H1 (cell line): ENCODE results near the gene MSI2. TPM values are rescaled to one million over a fixed set of nuclear protein-coding genes. Genes with fewer than 3 reads are reported as not detected.

ENCODE experiments used
- CTCF ChIA-PET: fragments of 300-600 bp; sonication (Branson Sonifier 250); formaldehyde crosslinking; loops from one replicate; lab custom pipeline; 2021; ENCODE audit not compliant: partially characterized antibody; lab: Charles Lee
- POLR2A ChIA-PET: fragments of 300-600 bp; sonication (Branson Sonifier 250); formaldehyde crosslinking; loops from one replicate; lab custom pipeline; 2021; ENCODE audit warnings: inconsistent platforms; ENCODE audit not compliant: partially characterized antibody; lab: Charles Lee
- DNase-seq, 2 experiments: peaks; one replicate each; pipeline versions ENCODE4 v3.0.0 to v3.0.0-alpha.2; 2010 to 2022; ENCODE audit warnings: low spot score in 2 of 2, low read depth in 1 of 2, mixed read lengths in 1 of 2
- FAIRE-seq: peaks from 2 replicates; lab custom pipeline; 2011; peaks lifted over from hg19 to GRCh38; lab: Jason Lieb, UNC
- H2AFZ ChIP-seq: 2 replicates; pipeline ENCODE4 v1.8.1; 2012; ENCODE audit warnings: low read length, inconsistent platforms
- H2AK5ac ChIP-seq: 2 replicates; pipeline ENCODE4 v1.6.1; 2013; ENCODE audit warnings: low read depth, low read length
- H2BK120ac ChIP-seq: replicated peaks from 2 replicates; pipeline ENCODE3; 2013; ENCODE audit warnings: low read depth, low read length, inconsistent platforms
- H2BK12ac ChIP-seq: 2 replicates; pipeline ENCODE4 v1.6.1; 2013; ENCODE audit warnings: low read depth, low read length
- H2BK15ac ChIP-seq: 2 replicates; pipeline ENCODE4 v1.6.1; 2013; ENCODE audit warnings: low read length
- H2BK20ac ChIP-seq: 2 replicates; pipeline ENCODE4 v1.6.1; 2013; ENCODE audit warnings: low read length
- H2BK5ac ChIP-seq: 2 replicates; pipeline ENCODE4 v1.6.1; 2013; ENCODE audit warnings: low read depth, low read length
- H3K14ac ChIP-seq: 2 replicates; pipeline ENCODE4 v1.6.1; 2013; ENCODE audit warnings: inconsistent platforms; ENCODE audit not compliant: insufficient read length
- H3K18ac ChIP-seq: 2 replicates; pipeline ENCODE4 v1.6.1; 2013; ENCODE audit warnings: low read length; ENCODE audit errors: extremely low read depth
- H3K23ac ChIP-seq: 2 replicates; pipeline ENCODE4 v1.6.1; 2013; ENCODE audit warnings: inconsistent platforms; ENCODE audit not compliant: insufficient read length
- H3K23me2 ChIP-seq: 2 replicates; pipeline ENCODE4 v1.6.1; 2013; ENCODE audit warnings: low read depth, low read length
- H3K27ac ChIP-seq: 2 replicates; pipeline ENCODE4 v1.6.1; 2011; ENCODE audit warnings: low read depth, low read length, inconsistent platforms
- H3K27me3 ChIP-seq, 4 experiments: replicated peaks in 1 of 4; 1 replicate in 1 of 4; 2 replicates in 3 of 4; pipeline versions ENCODE4 v1.6.1 to v1.8.1; 2011 to 2013; ENCODE audit warnings: low read length in 3 of 4, mild to moderate bottlenecking in 3 of 4, inconsistent platforms in 2 of 4, mixed read lengths in 2 of 4, moderate library complexity in 1 of 4; ENCODE audit not compliant: control insufficient read depth in 3 of 4, insufficient read depth in 3 of 4; ENCODE audit errors: extremely low read depth in 1 of 4
- H3K36me3 ChIP-seq, 4 experiments: 2 replicates each; pipeline versions ENCODE4 v1.6.1 to v1.8.1; 2011 to 2013; ENCODE audit warnings: mild to moderate bottlenecking in 4 of 4, low read length in 3 of 4, moderate library complexity in 2 of 4, control low read depth in 1 of 4, inconsistent platforms in 1 of 4; ENCODE audit not compliant: insufficient read depth in 4 of 4, control insufficient read depth in 2 of 4
- H3K4ac ChIP-seq: replicated peaks from 2 replicates; pipeline ENCODE3; 2013; ENCODE audit warnings: low read length, low read depth, mixed read lengths, inconsistent platforms; ENCODE audit not compliant: insufficient read length
- H3K4me1 ChIP-seq, 4 experiments: replicated peaks in 1 of 4; 1 replicate in 1 of 4; 2 replicates in 3 of 4; pipeline versions ENCODE4 v1.6.1 to v1.8.1; 2011 to 2013; ENCODE audit warnings: low read length in 3 of 4, inconsistent platforms in 2 of 4, mixed read lengths in 1 of 4; ENCODE audit not compliant: insufficient read depth in 4 of 4, control insufficient read depth in 3 of 4
- H3K4me2 ChIP-seq, 2 experiments: 2 replicates each; pipeline versions ENCODE4 v1.6.1 to v1.8.1; 2011 to 2013; ENCODE audit warnings: low read depth in 2 of 2, low read length in 2 of 2, control low read depth in 1 of 2, inconsistent platforms in 1 of 2, mild to moderate bottlenecking in 1 of 2; ENCODE audit not compliant: insufficient read depth in 1 of 2
- H3K4me3 ChIP-seq, 4 experiments: fragments of 200-600, 300-600 bp in 1 of 4; sonication (generic), shearing (Covaris generic), sonication (Bioruptor Twin) in 1 of 4; 2 replicates each; pipeline versions ENCODE4 v1.5.1 to v1.8.1; 2011 to 2016; ENCODE audit warnings: low read length in 4 of 4, low read depth in 3 of 4, control low read depth in 2 of 4, inconsistent platforms in 2 of 4, mild to moderate bottlenecking in 2 of 4, mixed read lengths in 1 of 4, moderate library complexity in 1 of 4; ENCODE audit not compliant: insufficient read depth in 2 of 4; ENCODE audit errors: extremely low read depth in 1 of 4
- H3K56ac ChIP-seq: replicated peaks from 2 replicates; pipeline ENCODE3; 2013; ENCODE audit warnings: low read depth, mild to moderate bottlenecking, mixed read lengths, low read length, inconsistent platforms; ENCODE audit not compliant: insufficient read length
- H3K79me1 ChIP-seq: 2 replicates; pipeline ENCODE4 v1.6.1; 2013; ENCODE audit warnings: low read depth, low read length, control low read depth
- H3K79me2 ChIP-seq, 2 experiments: 2 replicates each; pipeline versions ENCODE4 v1.6.1 to v1.8.1; 2012 to 2013; ENCODE audit warnings: low read length in 2 of 2, mild to moderate bottlenecking in 2 of 2, inconsistent platforms in 1 of 2; ENCODE audit not compliant: insufficient read depth in 2 of 2, control insufficient read depth in 1 of 2
- H3K9ac ChIP-seq, 4 experiments: replicated peaks in 1 of 4; 1 replicate in 1 of 4; 2 replicates in 3 of 4; pipeline versions ENCODE4 v1.6.1 to v1.8.1; 2011 to 2013; ENCODE audit warnings: low read depth in 3 of 4, low read length in 3 of 4, control low read depth in 2 of 4, mild to moderate bottlenecking in 2 of 4, moderate library complexity in 2 of 4, inconsistent platforms in 1 of 4; ENCODE audit errors: extremely low read depth in 1 of 4
- H3K9me3 ChIP-seq, 2 experiments: 2 replicates each; pipeline versions ENCODE4 v1.6.1 to v1.8.1; 2012 to 2013; ENCODE audit warnings: mild to moderate bottlenecking in 2 of 2, moderate library complexity in 2 of 2, control low read depth in 1 of 2, inconsistent platforms in 1 of 2, low read depth in 1 of 2, low read length in 1 of 2, mixed read lengths in 1 of 2; ENCODE audit not compliant: insufficient read depth in 2 of 2
- H4K20me1 ChIP-seq, 2 experiments: replicated peaks in 1 of 2; 2 replicates each; pipeline versions ENCODE3 to v1.8.1; 2011 to 2013; ENCODE audit warnings: inconsistent platforms in 2 of 2, low read length in 2 of 2, mild to moderate bottlenecking in 1 of 2; ENCODE audit not compliant: insufficient read depth in 2 of 2, control insufficient read depth in 1 of 2
- H4K5ac ChIP-seq: 2 replicates; pipeline ENCODE4 v1.6.1; 2013; ENCODE audit warnings: low read length, low read depth, mixed read lengths, inconsistent platforms; ENCODE audit not compliant: insufficient read length
- H4K8ac ChIP-seq: 2 replicates; pipeline ENCODE4 v1.8.0; 2013; ENCODE audit warnings: mild to moderate bottlenecking, moderate library complexity, low read length, inconsistent platforms; ENCODE audit not compliant: insufficient read depth; ENCODE audit errors: extremely low read depth
- H4K91ac ChIP-seq: replicated peaks from 2 replicates; pipeline ENCODE3; 2013; ENCODE audit warnings: low read length, mixed read lengths, inconsistent platforms; ENCODE audit not compliant: insufficient read length
- ATF3 ChIP-seq: IDR thresholded peaks from 2 replicates; pipeline ENCODE4 v1.6.1; 2011; ENCODE audit warnings: low read depth, mild to moderate bottlenecking, low read length; ENCODE audit not compliant: insufficient read depth
- CTCF ChIP-seq, 3 experiments: IDR thresholded peaks; 1 replicate in 2 of 3; 2 replicates in 1 of 3; pipeline versions ENCODE4 v1.5.1 to v1.6.1; 2011; ENCODE audit warnings: low read length in 3 of 3, mild to moderate bottlenecking in 3 of 3, inconsistent platforms in 2 of 3, low read depth in 1 of 3, moderate library complexity in 1 of 3; ENCODE audit not compliant: insufficient read depth in 1 of 3; ENCODE audit errors: control extremely low read depth in 1 of 3
- EZH2 ChIP-seq: fragments of 200-600 bp; sonication (generic); IDR thresholded peaks from 2 replicates; pipeline ENCODE4 v1.7.1; 2012; ENCODE audit warnings: low read depth, mild to moderate bottlenecking, moderate library complexity, low read length, inconsistent platforms; ENCODE audit not compliant: severe bottlenecking
- PHF8 ChIP-seq: fragments of 200-600 bp; sonication (generic); conservative IDR thresholded peaks from 2 replicates; pipeline ENCODE4 v1.7.1; 2012; ENCODE audit warnings: low read depth, mild to moderate bottlenecking, inconsistent platforms, low read length, moderate library complexity
- TAF7 ChIP-seq: optimal IDR thresholded peaks from 2 replicates; pipeline ENCODE3; 2011; ENCODE audit warnings: low read depth, mild to moderate bottlenecking, inconsistent platforms, low read length, moderate library complexity, borderline replicate concordance
- WGBS, 2 experiments: shearing (Covaris generic) in 1 of 2; methylation state at CpG; one replicate each; pipeline versions ENCODE4 v1.1.6 to v1.1.7; 2013 to 2015; ENCODE audit warnings: low lambda C conversion rate in 2 of 2, mixed read lengths in 2 of 2, inconsistent platforms in 1 of 2, low coverage in 1 of 2, missing lambda C conversion rate in 1 of 2; ENCODE audit not compliant: insufficient replicate concordance in 2 of 2, insufficient coverage in 1 of 2, insufficient read length in 1 of 2; ENCODE audit errors: extremely low coverage in 1 of 2, missing lambda C conversion rate in 1 of 2; 5-methylcytosine and 5-hydroxymethylcytosine counted together
- polyA plus RNA-seq, 7 experiments: library from polyadenylated mRNA; depleted of rRNA in 3 of 7; stranded (reverse) in 5 of 7; unstranded in 2 of 7; fragments of >200 nt in 5 of 7; fragments of 200-250 nt in 2 of 7; gene quantifications; 1 replicate in 5 of 7; 2 replicates in 1 of 7; 4 replicates in 1 of 7; pipeline versions ENCODE4 v1.2.1 to v1.2.3, GENCODE V29; 2011 to 2013; ENCODE audit warnings: missing spikeins in 2 of 7, mixed read lengths in 2 of 7
- total RNA-seq: library from RNA; stranded (reverse); fragmentation: NEBNext Ultra II Directional; extraction: Animal tissue kit (Norgen Biotek cat#: 25700); gene quantifications from 2 replicates; pipeline ENCODE4 v1.2.1, GENCODE V29; 2021

MSI2 gene
- total and polyA plus RNA-seq, 2 of the 8 experiments (the other 6 are each of a cell fraction or from before 2014, with no cell fraction given) = 36.7 to 80.6 TPM

- H3K27ac ChIP-seq = no peak overlapping the region
- no peak for DNase-seq
- CTCF ChIA-PET = interaction anchor here (0.6 to 9.7 kb wide), 9 partner anchors 13 to 296 kb away, joined by 3 to 98 read pairs (median 4); no protein-coding TSS in a partner anchor
These were observed 282.6 kb downstream of the MSI2 start for GRCh38 chr17:57538736-57539456.

More at GRCh38 chr17:57538736-57539456, 282.6 kb downstream of the MSI2 start:
- no peaks in the 10 kb centered on the region; a peak in 1 of 4 replicates for H3K79me2 ChIP-seq
- no peak overlapping the region for H2BK5ac ChIP-seq
- H3K4me2 ChIP-seq = no peak overlapping the region
- no peak overlapping the region for H2BK12ac ChIP-seq
- POLR2A ChIA-PET = interaction anchor here (0.9 to 1.8 kb wide), 2 partner anchors 12 to 61 kb away, joined by 3 to 5 read pairs; no protein-coding TSS in a partner anchor
- H3K9ac ChIP-seq = no peak overlapping the region
- H4K20me1 ChIP-seq = peaks cover 0 to 3% of the 10 kb centered on the region in 2 experiments
- no peak overlapping the region for H3K18ac ChIP-seq
- H3K56ac ChIP-seq = no peak overlapping the region
- no peak overlapping the region for H2BK15ac ChIP-seq
- no peaks in the 10 kb centered on the region for H3K27me3 ChIP-seq
- no peak overlapping the region for H3K4ac ChIP-seq
- no peak for FAIRE-seq
- no peak overlapping the region for H3K4me3 ChIP-seq
- H3K36me3 ChIP-seq = no peaks in the 10 kb centered on the region
- no peak overlapping the region for H2AFZ ChIP-seq
- H3K23me2 ChIP-seq = no peaks in the 10 kb centered on the region
- H2BK20ac ChIP-seq = no peak overlapping the region
- H4K5ac ChIP-seq = no peak overlapping the region
- H3K14ac ChIP-seq = no peak overlapping the region
- no peak overlapping the region for H3K23ac ChIP-seq
- no peak overlapping the region for H2BK120ac ChIP-seq
- H4K91ac ChIP-seq = no peak overlapping the region
- no peak overlapping the region for H2AK5ac ChIP-seq
- H3K4me1 ChIP-seq = peaks cover 0 to 18% (median 5%) of the 10 kb centered on the region in 4 experiments; a peak in 5 of 7 replicates
- no peaks in the 10 kb centered on the region for H3K79me1 ChIP-seq
- 91% methylated on average over 11 of the region's 11 CpGs; no CpG with 5 or more reads in 1 of the 2 experiments for WGBS, 2 experiments
- TF ChIP-seq CTCF (IDR thresholded peaks at IDR 0.05; ENCODE audit: control extremely low read depth in 1 of 3, insufficient read depth in 1 of 3, low read depth in 1 of 3, low read length in 3 of 3) (no peak), ATF3 (no peak), EZH2 (no peak), TAF7 (no peak), PHF8 (no peak)
- H3K9me3 ChIP-seq = no peaks in the 10 kb centered on the region
- H4K8ac ChIP-seq = no peak overlapping the region
